Ascending aorta (tissue), 2 donors: ENCODE data around the gene MSN. TPM values are rescaled to one million over a fixed set of nuclear protein-coding genes. Genes with fewer than 3 reads are reported as not detected.

Experiments
- DNase-seq, 2 donors: peaks; one replicate each; pipeline ENCODE4 v3.0.0-alpha.2; 2019; ENCODE audit warnings: low spot score in 2 of 2
- H3K27ac ChIP-seq, 2 donors: fragments of 200-600 bp; sonication (generic); one replicate each; pipeline ENCODE4 v1.5.1; 2016 to 2017; ENCODE audit warnings: mild to moderate bottlenecking in 1 of 2
- H3K27me3 ChIP-seq: fragments of 200-600 bp; sonication (generic); one replicate; pipeline ENCODE4 v1.5.1; 2017
- H3K36me3 ChIP-seq, 2 donors: fragments of 200-600 bp; sonication (generic); one replicate each; pipeline ENCODE4 v1.5.1; 2016
- H3K4me1 ChIP-seq, 2 donors: fragments of 200-600 bp; sonication (generic); one replicate each; pipeline ENCODE4 v1.5.1; 2016 to 2017; ENCODE audit warnings: mild to moderate bottlenecking in 1 of 2
- H3K4me3 ChIP-seq, 2 donors: fragments of 200-600 bp; sonication (generic); one replicate each; pipeline ENCODE4 v1.5.1; 2016 to 2017; ENCODE audit warnings: mild to moderate bottlenecking in 1 of 2
- H3K9me3 ChIP-seq, 2 donors: fragments of 200-600 bp; sonication (generic); one replicate each; pipeline ENCODE4 v1.5.1; 2016
- CTCF ChIP-seq, 3 experiments: fragments of 200-600 bp in 2 of 3; fragments of 450-650 bp in 1 of 3; sonication (generic) in 2 of 3; IDR thresholded peaks; one replicate each; pipeline ENCODE4 v1.5.1; 2016 to 2019; ENCODE audit warnings: antibody characterized with exemption in 3 of 3, mild to moderate bottlenecking in 1 of 3, moderate library complexity in 1 of 3
- intact Hi-C: fragments of 100-400 bp; cut with DNase I; formaldehyde crosslinking; loops from one replicate; pipeline ENCODE4 v1.15.1; 2023
- total RNA-seq: library from RNA; depleted of rRNA; stranded (reverse); fragments of >200 nt; gene quantifications from one replicate; pipeline ENCODE4 v1.1.0, GENCODE V29; 2016

The MSN gene
- total RNA-seq, 1 donor from 2014 or later = 338 TPM

GRCh38 chrX:65674204-65674893, 6.9 kb downstream of the MSN start:
- H3K4me3 ChIP-seq = peak overlapping the region; percentile 1 to 73
- intact Hi-C loops = loop anchor here (2.0 kb wide), 2 partner anchors 14 to 22 kb away; no protein-coding TSS in a partner anchor
- TF ChIP-seq CTCF (IDR thresholded peaks at IDR 0.05) = no peak
- no peaks in the 10 kb centered on the region for H3K36me3 ChIP-seq
- no peaks in the 10 kb centered on the region for H3K9me3 ChIP-seq
- H3K27ac ChIP-seq = peak overlapping the region; percentile 91 to 99
- peaks cover 2 to 33% of the 10 kb centered on the region in 2 donors for H3K4me1 ChIP-seq
- H3K27me3 ChIP-seq = no peaks in the 10 kb centered on the region
- DNase-seq = no peak

- Histone ChIP-seq H3K36me3 (no peaks in the 10 kb centered on the region), H3K9me3 (no peaks in the 10 kb centered on the region), H3K4me1 (peaks cover 2 to 47% of the 10 kb centered on the region in 2 donors), H3K27ac (peak overlapping the region; percentile 91 to 99), H3K27me3 (no peaks in the 10 kb centered on the region), H3K4me3 (peak overlapping the region in 1 of 2 donors; percentile 38)
- TF ChIP-seq CTCF (IDR thresholded peaks at IDR 0.05) = no peak
- peak in 1 of 2 donors; percentile 85 for DNase-seq
- intact Hi-C loops = loop anchor here (1.0 to 2.0 kb wide), 5 partner anchors 10 to 77 kb away; no protein-coding TSS in a partner anchor
Observed at GRCh38 chrX:65677954-65678469, 10.6 kb downstream of the MSN start.

GRCh38 chrX:65679071-65679540, 11.7 kb downstream of the MSN start:
- no peak for DNase-seq
- intact Hi-C loops = loop anchor here (2.0 kb wide), 3 partner anchors 28 to 78 kb away; no protein-coding TSS in a partner anchor
- H3K9me3 ChIP-seq = no peaks in the 10 kb centered on the region
- no peaks in the 10 kb centered on the region for H3K36me3 ChIP-seq
- peak overlapping the region in 1 of 2 donors; percentile 38 for H3K4me3 ChIP-seq
- H3K4me1 ChIP-seq = peaks cover 2 to 46% of the 10 kb centered on the region in 2 donors
- no peak for TF ChIP-seq CTCF (IDR thresholded peaks at IDR 0.05)
- no peaks in the 10 kb centered on the region for H3K27me3 ChIP-seq
- H3K27ac ChIP-seq = peak overlapping the region; percentile 91 to 99

- TF ChIP-seq CTCF (IDR thresholded peaks at IDR 0.05) = no peak
- Histone ChIP-seq H3K27me3 (no peaks in the 10 kb centered on the region), H3K4me1 (peaks cover 6 to 53% of the 10 kb centered on the region in 2 donors), H3K27ac (peak overlapping the region; percentile 20 to 25), H3K9me3 (no peaks in the 10 kb centered on the region), H3K4me3 (no peak overlapping the region), H3K36me3 (no peaks in the 10 kb centered on the region)
- DNase-seq = no peak
- intact Hi-C loops = no loop called here
Observed at GRCh38 chrX:65681810-65682209, 14.4 kb downstream of the MSN start.

GRCh38 chrX:65685112-65685511, 17.7 kb downstream of the MSN start:
- DNase-seq = no peak
- Histone ChIP-seq H3K27me3 (no peaks in the 10 kb centered on the region), H3K4me1 (peaks cover 23 to 51% of the 10 kb centered on the region in 2 donors), H3K4me3 (no peak overlapping the region), H3K9me3 (no peaks in the 10 kb centered on the region), H3K27ac (peak overlapping the region; percentile 16 to 91), H3K36me3 (no peaks in the 10 kb centered on the region)
- intact Hi-C loops = no loop called here
- TF ChIP-seq CTCF (IDR thresholded peaks at IDR 0.05) = no peak
